HG02970 (cell line): ENCODE results near the gene GRK3.
"Not testable (repeated sequence)": the region's sequence is repeated elsewhere in the genome, so short reads cannot be mapped to it uniquely, and the experiment has no call there.

Experiments used
- ATAC-seq: cut with Tn5 transposase; IDR thresholded peaks from one replicate; pipeline ENCODE4 v1.9.1; 2021; ENCODE audit warnings: mild to moderate bottlenecking, moderate library complexity, moderate number of reproducible peaks; ENCODE audit not compliant: unreplicated experiment, low FRiP score

Gene GRK3

GRCh38 chr22:25570486-25570885, 6.0 kb downstream of the GRK3 start:
- no peak for ATAC-seq

GRCh38 chr22:25571969-25572707, 7.7 kb downstream of the GRK3 start:
- not testable (repeated sequence) for ATAC-seq

GRCh38 chr22:25572708-25573171, 8.3 kb downstream of the GRK3 start:
- peak; percentile 41 for ATAC-seq

GRCh38 chr22:25573841-25574240, 9.4 kb downstream of the GRK3 start:
- no peak for ATAC-seq

- ATAC-seq = no peak
Measured at GRCh38 chr22:25574736-25575135, 10.3 kb downstream of the GRK3 start.

- ATAC-seq = not testable (repeated sequence)
Measured at GRCh38 chr22:25575674-25576392, 11.4 kb downstream of the GRK3 start.

- not testable (repeated sequence) for ATAC-seq
Measured at GRCh38 chr22:25581452-25581851, 17.0 kb downstream of the GRK3 start.

- no peak for ATAC-seq
Measured at GRCh38 chr22:25582946-25583345, 18.5 kb downstream of the GRK3 start.

GRCh38 chr22:25584993-25585392, 20.5 kb downstream of the GRK3 start:
- not testable (repeated sequence) for ATAC-seq

GRCh38 chr22:25589664-25590063, 25.2 kb downstream of the GRK3 start:
- not testable (repeated sequence) for ATAC-seq

GRCh38 chr22:25593323-25593722, 28.8 kb downstream of the GRK3 start:
- ATAC-seq = not testable (repeated sequence)

- no peak for ATAC-seq
Measured at GRCh38 chr22:25598609-25599008, 34.1 kb downstream of the GRK3 start.

GRCh38 chr22:25602445-25602844, 38.0 kb downstream of the GRK3 start:
- no peak for ATAC-seq

- ATAC-seq = no peak
Measured at GRCh38 chr22:25602916-25603315, 38.4 kb downstream of the GRK3 start.

- ATAC-seq = not testable (repeated sequence)
Measured at GRCh38 chr22:25605146-25605545, 40.7 kb downstream of the GRK3 start.

GRCh38 chr22:25605565-25605964, 41.1 kb downstream of the GRK3 start:
- not testable (repeated sequence) for ATAC-seq

GRCh38 chr22:25611284-25611683, 46.8 kb downstream of the GRK3 start:
- not testable (repeated sequence) for ATAC-seq

GRCh38 chr22:25613131-25613530, 48.7 kb downstream of the GRK3 start:
- not testable (repeated sequence) for ATAC-seq

GRCh38 chr22:25613558-25613957, 49.1 kb downstream of the GRK3 start:
- ATAC-seq = not testable (repeated sequence)

- ATAC-seq = not testable (repeated sequence)
Measured at GRCh38 chr22:25614791-25615190, 50.3 kb downstream of the GRK3 start.

GRCh38 chr22:25621986-25622385, 57.5 kb downstream of the GRK3 start:
- ATAC-seq = no peak

GRCh38 chr22:25623310-25623734, 58.8 kb downstream of the GRK3 start:
- ATAC-seq = no peak
